Duodenal mucosa (tissue), 2 donors: ENCODE results near the gene C11orf24.

Experiments
- H3K27ac ChIP-seq: one replicate; pipeline ENCODE4 v1.7.0; 2013; ENCODE audit warnings: low read depth, low read length
- H3K27me3 ChIP-seq, 2 donors: one replicate each; pipeline ENCODE4 v1.7.0; 2013; ENCODE audit warnings: low read length in 2 of 2, control low read depth in 1 of 2; ENCODE audit not compliant: insufficient read depth in 2 of 2, control insufficient read depth in 1 of 2
- H3K36me3 ChIP-seq, 2 donors: one replicate each; pipeline ENCODE4 v1.7.0; 2013; ENCODE audit warnings: low read length in 2 of 2, control low read depth in 1 of 2; ENCODE audit not compliant: insufficient read depth in 2 of 2, control insufficient read depth in 1 of 2
- H3K4me1 ChIP-seq, 2 donors: one replicate each; pipeline ENCODE4 v1.7.0; 2013; ENCODE audit warnings: low read length in 2 of 2, control low read depth in 1 of 2; ENCODE audit not compliant: insufficient read depth in 2 of 2, control insufficient read depth in 1 of 2
- H3K4me3 ChIP-seq, 2 donors: one replicate each; pipeline ENCODE4 v1.7.0; 2013; ENCODE audit warnings: low read length in 2 of 2, low read depth in 1 of 2
- H3K9ac ChIP-seq, 2 donors: one replicate each; pipeline ENCODE4 v1.7.0; 2013; ENCODE audit warnings: low read length in 2 of 2, low read depth in 1 of 2
- H3K9me3 ChIP-seq, 2 donors: one replicate each; pipeline ENCODE4 v1.7.0; 2013; ENCODE audit warnings: low read length in 2 of 2, control low read depth in 1 of 2; ENCODE audit not compliant: control insufficient read depth in 1 of 2

Gene C11orf24

DNA sequence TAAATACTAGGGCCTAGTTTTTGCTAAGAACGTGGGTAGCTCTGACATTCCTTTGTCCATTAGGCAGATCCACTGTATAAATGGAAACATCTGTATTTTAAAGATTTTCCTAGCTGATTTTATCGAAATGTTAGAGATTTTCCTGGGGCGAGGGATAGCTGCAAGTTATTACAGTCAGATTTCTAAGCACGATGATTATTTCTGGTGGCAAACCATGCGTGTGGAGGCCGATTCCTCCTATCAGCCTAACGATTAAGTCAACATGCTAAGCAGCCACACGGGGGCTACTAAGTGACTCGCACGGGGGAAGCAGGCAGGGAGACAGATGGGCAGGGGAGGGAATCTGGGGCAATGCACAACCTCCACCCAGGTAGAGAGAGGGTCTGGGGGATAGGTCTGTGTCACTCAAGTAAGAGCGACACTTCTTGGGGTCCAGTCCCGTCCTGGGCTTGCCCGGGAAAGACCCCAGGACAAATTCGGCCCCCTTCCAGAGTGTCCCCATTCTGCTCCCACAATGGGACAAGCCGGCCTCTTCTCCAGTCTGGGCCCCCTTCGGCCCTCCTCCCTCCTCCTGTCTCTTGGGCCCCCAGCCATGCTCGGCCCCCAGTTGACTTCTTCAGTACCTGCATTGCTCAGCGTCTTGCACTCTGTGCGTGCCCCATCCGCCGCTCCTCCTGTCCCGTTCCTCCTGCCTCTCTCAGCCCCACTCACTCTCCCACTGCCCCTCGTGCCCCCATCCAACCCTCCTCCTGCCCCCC lies 571 bp downstream of the C11orf24 start:
- Histone ChIP-seq H3K4me1 (peaks cover 37 to 38% of the 10 kb centered on the region in 2 donors), H3K27me3 (no peaks in the 10 kb centered on the region), H3K4me3 (peak overlapping the region; percentile 76 to 89), H3K27ac (peak overlapping the region; percentile 96), H3K9me3 (no peaks in the 10 kb centered on the region), H3K9ac (peak overlapping the region; percentile 96), H3K36me3 (peaks cover 19 to 20% of the 10 kb centered on the region in 2 donors)

DNA sequence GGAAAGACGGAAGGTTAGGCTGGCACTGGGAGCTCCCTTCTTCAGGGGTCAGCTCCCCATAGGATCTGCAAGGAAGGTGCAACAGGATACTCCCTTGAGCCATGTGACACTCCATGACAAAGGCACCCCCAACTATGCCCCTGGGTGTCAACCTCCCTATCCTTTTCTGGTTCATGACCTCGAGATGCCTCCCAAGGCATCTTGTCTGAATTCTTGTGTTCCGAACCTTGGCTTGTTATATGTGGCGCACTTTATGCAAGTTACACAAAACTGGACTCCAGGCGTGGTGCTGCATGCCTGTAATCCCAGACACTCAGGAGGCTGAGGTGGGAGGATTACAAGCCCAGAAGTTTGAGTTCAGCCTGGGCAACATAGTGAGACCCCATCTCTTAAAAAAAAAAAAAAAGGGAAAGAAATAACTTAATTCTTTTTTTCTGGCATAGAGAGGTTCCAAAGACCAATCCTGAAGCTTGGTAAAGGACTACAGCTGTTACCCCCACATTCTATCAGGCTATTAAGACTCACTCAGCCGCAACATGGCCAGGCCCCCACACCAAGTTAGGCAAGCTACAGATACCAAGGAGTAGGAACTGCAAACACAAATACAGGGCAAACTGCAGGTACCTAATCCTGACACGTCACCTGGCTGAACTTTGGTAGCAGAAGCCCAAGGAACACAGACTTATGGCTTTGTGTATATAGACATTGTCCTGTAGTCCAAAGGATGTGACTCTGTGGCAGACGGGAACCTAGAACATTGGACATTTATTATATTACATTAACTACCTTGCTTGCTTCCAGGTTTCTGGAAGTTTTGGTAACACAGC lies 1.4 kb downstream of the C11orf24 start:
- Histone ChIP-seq H3K4me3 (peak overlapping the region; percentile 76 to 89), H3K9ac (peak overlapping the region; percentile 96), H3K27me3 (no peaks in the 10 kb centered on the region), H3K36me3 (peaks cover 26 to 27% of the 10 kb centered on the region in 2 donors), H3K27ac (peak overlapping the region; percentile 96), H3K9me3 (no peaks in the 10 kb centered on the region), H3K4me1 (peaks cover 42 to 43% of the 10 kb centered on the region in 2 donors)

DNA sequence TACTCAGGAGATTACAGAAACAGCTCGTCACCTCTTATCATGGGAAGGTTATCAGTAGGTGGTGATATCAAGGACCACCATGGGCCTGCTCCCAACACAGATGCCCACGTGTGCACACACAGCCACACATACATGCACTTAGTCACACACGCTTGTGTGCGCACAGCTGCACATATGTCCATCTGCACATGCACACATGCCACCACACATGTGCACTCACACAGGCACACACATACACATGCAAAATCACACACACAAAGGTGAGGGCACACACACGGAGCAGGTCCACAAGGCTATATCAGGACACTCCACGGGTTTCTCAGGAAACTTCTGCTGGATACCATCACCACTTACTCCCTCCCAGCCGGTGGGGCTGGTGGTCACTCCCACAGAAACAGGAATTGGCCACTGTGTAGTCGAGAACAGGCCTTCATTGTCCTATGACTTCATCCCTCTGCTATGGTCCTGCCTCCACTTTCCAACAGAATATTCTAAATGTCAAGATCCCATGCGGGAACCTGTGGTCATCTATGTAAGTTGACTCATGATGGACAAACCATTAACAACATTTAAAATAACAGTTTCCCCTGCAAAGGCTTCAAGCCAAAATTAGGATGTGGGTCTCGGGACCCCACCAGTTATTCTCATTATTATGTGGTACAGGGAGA lies 2.2 kb downstream of the C11orf24 start:
- Histone ChIP-seq H3K27me3 (no peaks in the 10 kb centered on the region), H3K9me3 (no peaks in the 10 kb centered on the region), H3K4me3 (peak overlapping the region; percentile 76 to 89), H3K36me3 (peaks cover 34 to 35% of the 10 kb centered on the region in 2 donors), H3K4me1 (peaks cover 42 to 46% of the 10 kb centered on the region in 2 donors), H3K27ac (no peak overlapping the region), H3K9ac (peak overlapping the region; percentile 96)

DNA sequence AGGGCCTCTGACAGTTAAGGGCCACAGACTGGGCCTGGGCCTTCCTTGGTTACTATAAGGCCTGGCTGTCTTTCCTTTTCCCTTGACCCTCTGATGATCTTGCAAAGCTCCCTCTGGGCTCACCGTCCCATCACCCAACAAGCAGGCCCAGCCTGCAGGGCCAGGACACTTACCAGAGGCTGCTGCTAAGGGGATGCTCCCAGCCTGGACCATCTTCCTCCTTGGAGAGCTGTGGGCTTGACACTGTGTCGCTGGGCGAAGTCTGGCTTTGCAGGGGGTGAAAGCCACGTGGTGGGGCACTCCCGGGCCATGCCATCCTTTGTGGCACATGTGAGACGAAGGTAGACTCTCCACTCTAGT lies 3.9 kb downstream of the C11orf24 start:
- Histone ChIP-seq H3K4me1 (peaks cover 38 to 43% of the 10 kb centered on the region in 2 donors), H3K4me3 (no peak overlapping the region), H3K9me3 (no peaks in the 10 kb centered on the region), H3K27me3 (no peaks in the 10 kb centered on the region), H3K9ac (no peak overlapping the region), H3K36me3 (peaks cover 48 to 52% of the 10 kb centered on the region in 2 donors), H3K27ac (no peak overlapping the region)

DNA sequence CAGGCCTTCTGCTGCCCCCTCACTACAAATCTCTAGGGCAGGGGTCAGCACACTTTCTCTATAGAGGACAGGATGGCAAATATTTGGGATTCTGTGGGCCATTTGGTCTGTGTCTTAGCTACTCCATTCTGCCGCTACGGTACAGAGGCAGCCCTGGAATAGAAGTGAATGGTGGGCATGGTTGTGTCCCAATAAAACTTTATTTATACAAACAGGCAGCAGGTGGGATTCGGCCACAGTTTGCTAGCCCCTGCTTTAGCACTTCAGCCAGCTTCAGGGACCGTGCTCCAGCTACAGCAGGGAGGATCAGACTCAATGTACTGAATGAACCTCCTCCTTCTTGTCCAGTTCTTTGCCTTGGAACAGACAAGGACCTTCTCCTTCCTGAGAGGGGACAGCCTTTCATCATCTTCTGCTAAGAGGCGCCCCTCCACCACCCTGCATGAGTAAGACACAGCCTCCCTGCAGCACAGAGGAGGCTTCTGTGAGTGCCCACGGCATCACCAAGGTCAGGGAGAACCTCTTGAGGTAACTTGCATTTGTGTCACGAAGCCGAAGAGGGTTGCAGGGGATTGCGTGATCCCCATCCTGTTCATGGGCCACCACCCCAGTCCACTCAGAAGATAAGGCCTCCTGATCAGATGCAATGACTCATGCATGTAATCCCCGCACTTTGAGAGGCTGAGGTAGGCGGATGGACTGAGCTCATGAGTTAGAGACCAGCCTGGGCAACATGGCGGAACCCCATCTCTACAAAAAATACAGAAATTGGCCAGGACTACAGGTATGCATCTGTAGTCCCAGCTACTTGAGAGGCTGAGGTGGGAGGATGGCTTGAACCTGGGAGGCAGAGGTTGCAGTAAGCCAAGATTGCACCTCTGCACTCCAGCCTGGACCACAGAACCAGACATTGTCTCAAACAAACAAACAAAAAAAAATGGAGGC lies 4.6 kb downstream of the C11orf24 start:
- H3K9me3 ChIP-seq = no peaks in the 10 kb centered on the region
- peaks cover 55 to 59% of the 10 kb centered on the region in 2 donors for H3K36me3 ChIP-seq
- peak overlapping the region; percentile 26 for H3K27ac ChIP-seq
- peaks cover 37 to 42% of the 10 kb centered on the region in 2 donors for H3K4me1 ChIP-seq
- peak overlapping the region in 1 of 2 donors; percentile 8 for H3K9ac ChIP-seq
- no peaks in the 10 kb centered on the region for H3K27me3 ChIP-seq
- no peak overlapping the region for H3K4me3 ChIP-seq

DNA sequence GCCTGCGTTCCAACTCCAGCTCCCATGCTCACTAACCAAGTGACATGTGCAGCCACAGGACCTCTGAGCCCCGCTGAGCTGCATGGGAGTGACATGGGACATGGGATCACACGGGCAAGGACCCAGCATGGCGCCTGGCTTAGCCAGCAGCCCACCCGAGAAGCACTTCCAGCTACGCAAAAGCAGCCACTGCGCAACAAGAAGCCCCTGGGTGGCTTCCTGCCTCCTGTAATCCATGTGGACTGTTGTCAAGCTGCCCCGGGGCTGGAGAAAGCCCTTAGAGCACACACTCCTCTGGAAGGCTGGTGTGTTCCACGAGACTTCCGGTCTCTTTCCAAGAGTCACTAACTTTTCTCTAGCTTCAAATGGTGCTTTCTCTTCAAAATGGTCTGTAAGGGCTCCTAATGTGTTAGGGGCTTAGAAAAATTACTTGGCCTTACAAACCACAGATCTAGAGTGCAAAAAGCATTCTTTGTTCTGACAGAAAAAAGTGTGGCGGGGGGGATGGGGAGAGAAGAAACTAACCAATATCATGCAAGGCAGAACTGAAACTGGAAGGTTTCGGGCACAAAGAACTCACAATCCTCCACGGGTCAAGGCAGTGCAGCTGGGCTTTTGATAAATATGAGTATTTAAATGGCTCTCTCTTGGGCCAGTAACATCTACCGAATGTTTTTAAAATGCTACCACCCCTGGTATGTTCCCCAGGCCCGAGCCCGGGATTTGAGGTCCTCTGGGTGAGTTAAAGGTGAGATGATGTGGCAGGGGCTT lies 5.5 kb downstream of the C11orf24 start:
- no peak overlapping the region for H3K9ac ChIP-seq
- no peak overlapping the region for H3K4me3 ChIP-seq
- peak overlapping the region; percentile 26 for H3K27ac ChIP-seq

DNA sequence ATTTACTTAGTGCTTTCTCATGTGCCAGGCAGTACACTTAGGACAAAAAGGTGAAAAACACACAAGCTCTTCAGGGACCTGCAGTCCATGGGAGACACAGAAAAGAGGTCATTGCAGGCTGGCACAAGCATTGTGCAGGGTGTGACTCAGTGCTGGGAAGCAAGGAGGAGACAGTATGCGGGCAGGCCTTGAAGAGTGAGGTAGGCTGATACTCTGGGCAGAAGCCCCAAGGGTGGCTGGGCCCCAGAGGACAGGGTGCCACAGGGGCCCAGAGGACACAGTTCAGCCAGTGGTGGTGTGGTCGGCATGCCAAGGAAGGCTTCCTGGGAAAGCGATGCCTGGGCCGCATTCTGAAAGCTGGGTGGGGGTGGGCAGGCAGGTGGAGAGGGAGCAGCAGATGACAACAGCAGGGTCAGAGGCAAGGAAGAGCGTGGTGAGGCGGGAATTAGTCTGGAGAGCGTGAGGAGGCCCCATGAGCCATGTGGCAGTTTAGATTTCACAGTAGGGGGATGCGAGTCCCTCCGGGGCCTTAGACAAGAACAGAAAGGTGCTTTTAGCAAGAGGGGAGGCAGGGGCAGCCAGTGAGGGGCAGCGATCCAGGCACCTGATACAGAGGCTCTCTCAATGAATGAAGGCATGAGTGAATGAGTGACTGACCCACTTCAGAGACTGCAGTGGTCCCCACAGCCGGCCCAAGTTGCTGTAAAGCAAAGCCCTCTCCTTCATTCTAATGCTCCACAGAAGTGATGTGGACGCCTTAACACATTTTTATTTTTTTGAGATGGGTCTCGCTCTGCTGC lies 6.8 kb downstream of the C11orf24 start:
- peaks cover 26 to 31% of the 10 kb centered on the region in 2 donors for H3K4me1 ChIP-seq
- H3K9me3 ChIP-seq = no peaks in the 10 kb centered on the region
- H3K36me3 ChIP-seq = peaks cover 66 to 78% of the 10 kb centered on the region in 2 donors
- H3K27ac ChIP-seq = no peak overlapping the region
- H3K4me3 ChIP-seq = no peak overlapping the region
- no peaks in the 10 kb centered on the region for H3K27me3 ChIP-seq
- no peak overlapping the region for H3K9ac ChIP-seq

More for the DNA sequence above, 5.5 kb downstream of the C11orf24 start:
- no peaks in the 10 kb centered on the region for H3K9me3 ChIP-seq
- H3K27me3 ChIP-seq = no peaks in the 10 kb centered on the region
- H3K36me3 ChIP-seq = peaks cover 64 to 67% of the 10 kb centered on the region in 2 donors
- H3K4me1 ChIP-seq = peaks cover 37 to 42% of the 10 kb centered on the region in 2 donors

DNA sequence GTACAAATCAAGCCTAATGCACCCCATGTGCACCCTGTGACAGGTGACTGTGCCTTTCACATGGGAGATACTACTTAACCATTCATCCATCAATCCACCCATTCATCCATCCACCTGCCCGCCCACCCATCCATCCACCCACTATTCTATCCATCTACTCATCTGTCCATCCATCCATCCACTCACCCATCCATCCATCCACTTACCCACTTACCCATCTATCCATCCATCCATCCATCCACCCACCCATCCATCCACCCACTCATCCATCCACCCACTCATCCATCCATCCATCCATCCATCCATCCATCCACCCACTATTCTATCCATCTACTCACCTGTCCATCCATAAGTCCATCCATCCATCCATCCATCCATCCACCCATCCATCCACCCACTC lies 7.5 kb downstream of the C11orf24 start:
- H3K27me3 ChIP-seq = no peaks in the 10 kb centered on the region
- H3K4me1 ChIP-seq = peaks cover 19 to 24% of the 10 kb centered on the region in 2 donors
- H3K4me3 ChIP-seq = no peak overlapping the region
- H3K9me3 ChIP-seq = no peaks in the 10 kb centered on the region
- H3K27ac ChIP-seq = no peak overlapping the region
- peaks cover 62 to 78% of the 10 kb centered on the region in 2 donors for H3K36me3 ChIP-seq
- no peak overlapping the region for H3K9ac ChIP-seq
